HEK293T (cell line): ENCODE results near the gene SARS2.

ENCODE experiments used
- CTCF ChIA-PET: fragments of 350-600 bp; formaldehyde crosslinking; extraction: SDS; loops from one replicate; lab custom pipeline; 2021; ENCODE audit warnings: antibody characterized with exemption, inconsistent platforms; lab: Yijun Ruan, JAX
- POLR2A ChIA-PET: fragments of 350-600 bp; formaldehyde crosslinking; extraction: SDS; loops from one replicate; lab custom pipeline; 2020; ENCODE audit warnings: antibody characterized with exemption, inconsistent platforms; lab: Yijun Ruan, JAX
- DNase-seq: peaks from one replicate; pipeline ENCODE4 v3.0.0; 2012; ENCODE audit warnings: mixed read lengths; ENCODE audit errors: extremely low spot score
- ARNT ChIP-seq: fragments of 450-650 bp; IDR thresholded peaks from 2 replicates; pipeline ENCODE4 v1.6.1; 2017; ENCODE audit warnings: mild to moderate bottlenecking
- BHLHE40 ChIP-seq: fragments of 450-650 bp; IDR thresholded peaks from 2 replicates; pipeline ENCODE4 v1.6.1; 2016; ENCODE audit warnings: mild to moderate bottlenecking, moderate library complexity, borderline replicate concordance
- CTBP1 ChIP-seq: fragments of 450-650 bp; IDR thresholded peaks from 2 replicates; pipeline ENCODE4 v1.6.1; 2016; ENCODE audit warnings: borderline replicate concordance
- ELF4 ChIP-seq: fragments of 450-650 bp; IDR thresholded peaks from 2 replicates; pipeline ENCODE4 v1.6.1; 2017; ENCODE audit warnings: antibody characterized with exemption
- FOXA1 ChIP-seq: fragments of 450-650 bp; IDR thresholded peaks from 2 replicates; pipeline ENCODE4 v1.6.1; 2016; ENCODE audit warnings: mild to moderate bottlenecking
- FOXK2 ChIP-seq: fragments of 450-650 bp; IDR thresholded peaks from 2 replicates; pipeline ENCODE4 v1.6.1; 2016; ENCODE audit warnings: mild to moderate bottlenecking
- FOXM1 ChIP-seq: fragments of 450-650 bp; IDR thresholded peaks from 2 replicates; pipeline ENCODE4 v1.6.1; 2017; ENCODE audit warnings: mild to moderate bottlenecking, borderline replicate concordance
- HDGF ChIP-seq: fragments of 450-650 bp; IDR thresholded peaks from 2 replicates; pipeline ENCODE4 v1.6.1; 2017; ENCODE audit warnings: antibody characterized with exemption, borderline replicate concordance
- L3MBTL2 ChIP-seq: fragments of 450-650 bp; conservative IDR thresholded peaks from 2 replicates; pipeline ENCODE4 v1.6.1; 2016; ENCODE audit warnings: mild to moderate bottlenecking
- LEF1 ChIP-seq: fragments of 450-650 bp; IDR thresholded peaks from 2 replicates; pipeline ENCODE4 v1.6.1; 2017; ENCODE audit warnings: mild to moderate bottlenecking, borderline replicate concordance
- NFRKB ChIP-seq: fragments of 450-650 bp; IDR thresholded peaks from 2 replicates; pipeline ENCODE4 v1.6.1; 2016; ENCODE audit warnings: mild to moderate bottlenecking, moderate library complexity
- PKNOX1 ChIP-seq: fragments of 450-650 bp; IDR thresholded peaks from 2 replicates; pipeline ENCODE4 v1.6.1; 2016
- SP1 ChIP-seq: fragments of 450-650 bp; IDR thresholded peaks from 2 replicates; pipeline ENCODE4 v1.6.1; 2017
- SUZ12 ChIP-seq: fragments of 450-650 bp; IDR thresholded peaks from 2 replicates; pipeline ENCODE4 v1.6.1; 2016; ENCODE audit warnings: mild to moderate bottlenecking
- TARDBP ChIP-seq: fragments of 450-650 bp; IDR thresholded peaks from 2 replicates; pipeline ENCODE4 v1.6.1; 2016
- ZNF384 ChIP-seq: fragments of 450-650 bp; IDR thresholded peaks from 2 replicates; pipeline ENCODE4 v1.6.1; 2016

SARS2 gene

GRCh38 chr19:38867171-38867780 lies 63.3 kb downstream of the SARS2 start:
- DNase-seq, result no peak
- ChIA-PET CTCF (interaction anchor here (0.6 to 2.2 kb wide), 3 partner anchors 9 to 89 kb away, joined by 3 to 13 read pairs (median 11); no protein-coding TSS in a partner anchor), POLR2A (interaction anchor here (2.3 kb wide), 1 partner anchor 16 kb away, joined by 9 read pairs; no protein-coding TSS in a partner anchor)
- TF ChIP-seq L3MBTL2, result no peak
- no peak for TF ChIP-seq ARNT
- no peak for TF ChIP-seq ZNF384
- no peak for TF ChIP-seq ELF4
- TF ChIP-seq FOXM1, result no peak
- TF ChIP-seq LEF1, result no peak
- no peak for TF ChIP-seq SP1
- no peak for TF ChIP-seq PKNOX1
- TF ChIP-seq SUZ12, result no peak
- TF ChIP-seq BHLHE40, result no peak
- TF ChIP-seq HDGF, result no peak
- TF ChIP-seq CTBP1, result no peak
- TF ChIP-seq NFRKB, result no peak
- no peak for TF ChIP-seq FOXA1
- TF ChIP-seq FOXK2, result no peak
- no peak for TF ChIP-seq TARDBP
